Breast epithelium (tissue), 3 donors: Measurements from ENCODE around the gene SLC22A13.

ENCODE experiments used
- CTCF ChIP-seq, 3 donors: fragments of 450-650 bp; IDR thresholded peaks; one replicate each; pipeline ENCODE4 v1.5.1; 2016 to 2017; ENCODE audit warnings: antibody characterized with exemption in 3 of 3, mild to moderate bottlenecking in 3 of 3, moderate library complexity in 3 of 3
- POLR2A ChIP-seq: fragments of 450-650 bp; IDR thresholded peaks from one replicate; pipeline ENCODE4 v1.6.1; 2016; ENCODE audit warnings: antibody characterized with exemption, mild to moderate bottlenecking, moderate library complexity

GRCh38 chr3:38255627-38256026 lies 10.0 kb upstream of the SLC22A13 start:
- no peak for TF ChIP-seq CTCF (IDR thresholded peaks at IDR 0.05)
- no peak for TF ChIP-seq POLR2A
